Measurements from ENCODE around the gene ATP6V1A. TPM values are rescaled to one million over a fixed set of nuclear protein-coding genes. Genes with fewer than 3 reads are reported as not detected.

Gene ATP6V1A
- total and polyA plus RNA-seq, 2 of the 13 experiments (the other 11 are each of a cell fraction or from before 2014, with no cell fraction given): 23.4 to 95.1 TPM

GRCh38 chr3:113819866-113820265 is 73.0 kb downstream of the ATP6V1A start (continued):
- TF ChIP-seq ZNF407 (CRISPR knock-in tag; IDR thresholded peaks at IDR 0.05; ENCODE audit: not compliant biosample characterization) (no peak), ZNF30 (CRISPR knock-in tag; IDR thresholded peaks at IDR 0.05) (no peak), ZNF839 (CRISPR knock-in tag; IDR thresholded peaks at IDR 0.05; ENCODE audit: borderline replicate concordance) (no peak), SMYD3 (CRISPR knock-in tag; IDR thresholded peaks at IDR 0.05) (no peak), TFE3 (CRISPR knock-in tag; IDR thresholded peaks at IDR 0.05) (no peak), TEF (CRISPR knock-in tag; IDR thresholded peaks at IDR 0.05) (no peak), SMAD1 (CRISPR knock-in tag; IDR thresholded peaks at IDR 0.05; ENCODE audit: borderline replicate concordance, low read depth) (no peak), U2AF2 (IDR thresholded peaks at IDR 0.05; ENCODE audit: low read depth, low read length) (no peak), ARID5B (CRISPR knock-in tag; IDR thresholded peaks at IDR 0.05) (no peak), MAX (IDR thresholded peaks at IDR 0.05) (no peak), STAT6 (CRISPR knock-in tag; IDR thresholded peaks at IDR 0.05; ENCODE audit: borderline replicate concordance) (no peak), ZNF331 (CRISPR knock-in tag; IDR thresholded peaks at IDR 0.05) (no peak)
